Measurements from ENCODE around the gene CTNNA3.
"Not testable (repeated sequence)": the region's sequence is repeated elsewhere in the genome, so short reads cannot be mapped to it uniquely, and the experiment has no call there.

Gene CTNNA3

GRCh38 chr10:67602268-67602950 is 93.6 kb downstream of the CTNNA3 start:
- DNase-seq (ENCODE audit: low read depth), result peak; percentile 92

- no peak for DNase-seq (ENCODE audit: low read depth)
These were observed 96.4 kb downstream of the CTNNA3 start for GRCh38 chr10:67599597-67599996.

GRCh38 chr10:67596641-67597040 is 99.4 kb downstream of the CTNNA3 start:
- no peak for DNase-seq (ENCODE audit: low read depth)

- no peak for DNase-seq (ENCODE audit: low read depth)
These were observed 108.2 kb downstream of the CTNNA3 start for GRCh38 chr10:67587771-67588170.

GRCh38 chr10:67575532-67575931 is 120.5 kb downstream of the CTNNA3 start:
- DNase-seq (ENCODE audit: low read depth), result no peak

GRCh38 chr10:67573484-67573883 is 122.5 kb downstream of the CTNNA3 start:
- DNase-seq (ENCODE audit: low read depth), result no peak

GRCh38 chr10:67571503-67571902 is 124.5 kb downstream of the CTNNA3 start:
- DNase-seq (ENCODE audit: low read depth), result no peak

- DNase-seq (ENCODE audit: low read depth), result not testable (repeated sequence)
These were observed 137.7 kb downstream of the CTNNA3 start for GRCh38 chr10:67558311-67558710.

GRCh38 chr10:67553254-67553653 is 142.7 kb downstream of the CTNNA3 start:
- DNase-seq (ENCODE audit: low read depth), result no peak

GRCh38 chr10:67550838-67551402 is 145.1 kb downstream of the CTNNA3 start:
- DNase-seq (ENCODE audit: low read depth), result no peak

GRCh38 chr10:67550046-67550445 is 145.9 kb downstream of the CTNNA3 start:
- DNase-seq (ENCODE audit: low read depth), result peak; percentile 53

GRCh38 chr10:67549390-67549789 is 146.6 kb downstream of the CTNNA3 start:
- DNase-seq (ENCODE audit: low read depth), result peak; percentile 92

- DNase-seq (ENCODE audit: low read depth), result no peak
These were observed 154.6 kb downstream of the CTNNA3 start for GRCh38 chr10:67541411-67541810.

- peak; percentile 69 for DNase-seq (ENCODE audit: low read depth)
These were observed 156.7 kb downstream of the CTNNA3 start for GRCh38 chr10:67539312-67539711.

GRCh38 chr10:67537906-67538305 is 158.1 kb downstream of the CTNNA3 start:
- no peak for DNase-seq (ENCODE audit: low read depth)

- DNase-seq (ENCODE audit: low read depth), result no peak
These were observed 162.6 kb downstream of the CTNNA3 start for GRCh38 chr10:67533376-67533775.

- DNase-seq (ENCODE audit: low read depth), result not testable (repeated sequence)
These were observed 165.0 kb downstream of the CTNNA3 start for GRCh38 chr10:67530990-67531389.

GRCh38 chr10:67527351-67527750 is 168.6 kb downstream of the CTNNA3 start:
- peak; percentile 63 for DNase-seq (ENCODE audit: low read depth)

- no peak for DNase-seq (ENCODE audit: low read depth)
These were observed 174.4 kb downstream of the CTNNA3 start for GRCh38 chr10:67521546-67521945.

- DNase-seq (ENCODE audit: low read depth), result peak; percentile 75
These were observed 175.0 kb downstream of the CTNNA3 start for GRCh38 chr10:67520924-67521520.

GRCh38 chr10:67519434-67519833 is 176.6 kb downstream of the CTNNA3 start:
- DNase-seq (ENCODE audit: low read depth), result no peak

- no peak for DNase-seq (ENCODE audit: low read depth)
These were observed 177.2 kb downstream of the CTNNA3 start for GRCh38 chr10:67518756-67519155.

- no peak for DNase-seq (ENCODE audit: low read depth)
These were observed 178.0 kb downstream of the CTNNA3 start for GRCh38 chr10:67518043-67518442.

- DNase-seq (ENCODE audit: low read depth), result peak; percentile 21
These were observed 189.3 kb downstream of the CTNNA3 start for GRCh38 chr10:67506757-67507091.

Measured in iris pigment epithelial cell (primary cell).